Measurements from ENCODE around the gene NDUFA5. TPM values are rescaled to one million over a fixed set of nuclear protein-coding genes. Genes with fewer than 3 reads are reported as not detected.

The NDUFA5 gene
- total RNA-seq, 1 donor from 2014 or later, result 118 TPM

GRCh38 chr7:123535517-123535916 lies 22.1 kb downstream of the NDUFA5 start:
- Histone ChIP-seq H4K20me1 (ENCODE audit: low read depth) (no peaks in the 10 kb centered on the region), H3F3A (ENCODE audit: low read depth) (peaks cover 26% of the 10 kb centered on the region), H3K4me2 (no peak overlapping the region), H2AFZ (replicated peaks) (no peak overlapping the region), H3K4me3 (peak overlapping the region; percentile 64), H3K79me2 (ENCODE audit: low read depth) (no peaks in the 10 kb centered on the region), H3K9me3 (ENCODE audit: low read depth) (no peaks in the 10 kb centered on the region), H3K36me3 (no peaks in the 10 kb centered on the region), H3K9ac (no peak overlapping the region), H3K27ac (no peak overlapping the region), H3K27me3 (peaks cover 17% of the 10 kb centered on the region), H3K4me1 (peaks cover 9% of the 10 kb centered on the region)
- H3K27ac Mint-ChIP-seq, result no peak overlapping the region
- peak overlapping the region; percentile 27 for H3K4me3 Mint-ChIP-seq
- DNase-seq (ENCODE audit: low spot score), result no peak
- no peaks in the 10 kb centered on the region for H3K36me3 Mint-ChIP-seq
- peaks cover 16% of the 10 kb centered on the region for H3K4me1 Mint-ChIP-seq
- TF ChIP-seq CTCF (IDR thresholded peaks at IDR 0.05) (no peak), EZH2phosphoT487 (IDR thresholded peaks at IDR 0.05) (no peak), EZH2 (IDR thresholded peaks at IDR 0.05) (no peak)
- H3K9me3 Mint-ChIP-seq, result no peaks in the 10 kb centered on the region
- peaks cover 6% of the 10 kb centered on the region for H3K27me3 Mint-ChIP-seq (ENCODE audit: insufficient read depth, low read depth)

GRCh38 chr7:123534383-123535260 lies 23.0 kb downstream of the NDUFA5 start, which contains the start of gene IQUB:
Gene IQUB (minus strand): TSS chr7:123534595. CDS start chr7:123512340, 22,255 bp downstream.
- H3K4me2 ChIP-seq, result peak within 1 kb of the TSS; percentile 94
- H3K27ac ChIP-seq, result no peak within 1 kb of the TSS
- Mint-ChIP-seq H3K4me1 (peaks cover 16% of the 10 kb centered on the region), H3K36me3 (no peaks in the 10 kb centered on the region), H3K27me3 (ENCODE audit: insufficient read depth, low read depth) (peaks cover 6% of the 10 kb centered on the region), H3K27ac (peak within 1 kb of the TSS; percentile 96), H3K4me3 (peak within 1 kb of the TSS; percentile 95), H3K9me3 (no peaks in the 10 kb centered on the region)
- no peaks in the 10 kb centered on the region for H3K36me3 ChIP-seq
- DNase-seq (ENCODE audit: low spot score), result peak; percentile 99
- no peaks in the 10 kb centered on the region for H3K9me3 ChIP-seq (ENCODE audit: low read depth)
- H3F3A ChIP-seq (ENCODE audit: low read depth), result peaks cover 26% of the 10 kb centered on the region
- peak within 1 kb of the TSS; percentile 83 for H2AFZ ChIP-seq (replicated peaks)
- peak within 1 kb of the TSS; percentile 64 for H3K4me3 ChIP-seq
- no peak for TF ChIP-seq EZH2 (IDR thresholded peaks at IDR 0.05)
- TF ChIP-seq CTCF (IDR thresholded peaks at IDR 0.05), result no peak
- TF ChIP-seq EZH2phosphoT487 (IDR thresholded peaks at IDR 0.05), result no peak
- H3K79me2 ChIP-seq (ENCODE audit: low read depth), result no peaks in the 10 kb centered on the region
- no peaks in the 10 kb centered on the region for H4K20me1 ChIP-seq (ENCODE audit: low read depth)
- H3K27me3 ChIP-seq, result peaks cover 17% of the 10 kb centered on the region
- H3K9ac ChIP-seq, result no peak within 1 kb of the TSS
- peaks cover 9% of the 10 kb centered on the region for H3K4me1 ChIP-seq

GRCh38 chr7:123533929-123534382 lies 23.7 kb downstream of the NDUFA5 start:
- Histone ChIP-seq H2AFZ (replicated peaks) (peak overlapping the region; percentile 83), H3K4me1 (peaks cover 9% of the 10 kb centered on the region), H3K36me3 (no peaks in the 10 kb centered on the region), H3K27ac (no peak overlapping the region), H3F3A (ENCODE audit: low read depth) (peaks cover 26% of the 10 kb centered on the region), H3K79me2 (ENCODE audit: low read depth) (no peaks in the 10 kb centered on the region), H3K27me3 (peaks cover 17% of the 10 kb centered on the region), H3K4me2 (peak overlapping the region; percentile 94), H3K9ac (no peak overlapping the region), H3K9me3 (ENCODE audit: low read depth) (no peaks in the 10 kb centered on the region), H3K4me3 (peak overlapping the region; percentile 64), H4K20me1 (ENCODE audit: low read depth) (no peaks in the 10 kb centered on the region)
- Mint-ChIP-seq H3K9me3 (no peaks in the 10 kb centered on the region), H3K27ac (peak overlapping the region; percentile 96), H3K36me3 (no peaks in the 10 kb centered on the region), H3K4me1 (peaks cover 16% of the 10 kb centered on the region), H3K4me3 (peak overlapping the region; percentile 95), H3K27me3 (ENCODE audit: insufficient read depth, low read depth) (peaks cover 6% of the 10 kb centered on the region)
- no peak for TF ChIP-seq EZH2 (IDR thresholded peaks at IDR 0.05)
- TF ChIP-seq CTCF (IDR thresholded peaks at IDR 0.05), result no peak
- TF ChIP-seq EZH2phosphoT487 (IDR thresholded peaks at IDR 0.05), result no peak
- no peak for DNase-seq (ENCODE audit: low spot score)

Data from neural progenitor cell (in vitro differentiated cells).